ENCODE measurements around the gene DMKN. TPM values are rescaled to one million over a fixed set of nuclear protein-coding genes. Genes with fewer than 3 reads are reported as not detected.

DMKN gene
- total and polyA plus RNA-seq, 2 of the 8 experiments (the other 6 are each of a cell fraction or from before 2014, with no cell fraction given): 290 to 330 TPM

DNA sequence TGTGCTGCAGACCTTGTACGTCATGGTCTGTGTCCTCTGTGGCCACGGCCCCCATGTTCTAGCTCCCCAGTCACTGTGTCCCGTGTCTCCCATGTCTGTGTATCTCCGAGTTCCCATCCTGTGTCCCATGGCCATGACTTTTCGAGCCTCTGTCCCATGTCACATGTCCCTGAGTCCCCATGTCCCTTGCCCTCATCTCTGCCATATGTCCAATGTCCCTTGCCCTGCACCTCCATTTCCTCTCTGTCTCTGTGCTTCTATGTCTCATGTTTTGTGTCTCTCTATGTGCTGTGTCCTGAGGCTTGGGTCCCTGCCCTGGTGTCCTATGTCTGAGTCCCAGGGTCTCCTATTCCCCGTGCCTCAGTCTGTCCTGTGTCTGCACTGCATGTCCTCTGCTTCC is 48.0 kb upstream of the DMKN start:
- TF ChIP-seq GTF2F1 (IDR thresholded peaks at IDR 0.05; ENCODE audit: borderline replicate concordance, low read depth, low read length): no peak
- no peak for TF ChIP-seq SIN3A (conservative IDR thresholded peaks at IDR 0.05 in 1 of 2, IDR thresholded peaks at IDR 0.05 in 1 of 2; ENCODE audit: low read depth in 1 of 2, low read length in 2 of 2)
- no peak for TF ChIP-seq MAFK (IDR thresholded peaks at IDR 0.05; ENCODE audit: low read depth, low read length)
- TF ChIP-seq ZNF274 (IDR thresholded peaks at IDR 0.05; ENCODE audit: borderline replicate concordance, extremely low read depth, low read length): no peak
- TF ChIP-seq RXRA (IDR thresholded peaks at IDR 0.05; ENCODE audit: insufficient read depth, low read depth, low read length): no peak
- no peak for TF ChIP-seq JUND (IDR thresholded peaks at IDR 0.05; ENCODE audit: low read length)
- TF ChIP-seq, protein P1, sequence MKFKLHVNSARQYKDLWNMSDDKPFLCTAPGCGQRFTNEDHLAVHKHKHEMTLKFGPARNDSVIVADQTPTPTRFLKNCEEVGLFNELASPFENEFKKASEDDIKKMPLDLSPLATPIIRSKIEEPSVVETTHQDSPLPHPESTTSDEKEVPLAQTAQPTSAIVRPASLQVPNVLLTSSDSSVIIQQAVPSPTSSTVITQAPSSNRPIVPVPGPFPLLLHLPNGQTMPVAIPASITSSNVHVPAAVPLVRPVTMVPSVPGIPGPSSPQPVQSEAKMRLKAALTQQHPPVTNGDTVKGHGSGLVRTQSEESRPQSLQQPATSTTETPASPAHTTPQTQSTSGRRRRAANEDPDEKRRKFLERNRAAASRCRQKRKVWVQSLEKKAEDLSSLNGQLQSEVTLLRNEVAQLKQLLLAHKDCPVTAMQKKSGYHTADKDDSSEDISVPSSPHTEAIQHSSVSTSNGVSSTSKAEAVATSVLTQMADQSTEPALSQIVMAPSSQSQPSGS (IDR thresholded peaks at IDR 0.05; ENCODE audit: low read length): no peak
- TF ChIP-seq TCF12 (IDR thresholded peaks at IDR 0.05; ENCODE audit: low read depth, low read length): no peak
- TF ChIP-seq POLR2AphosphoS5 (IDR thresholded peaks at IDR 0.05; ENCODE audit: low read depth, low read length): no peak
- no peak for TF ChIP-seq SP4 (IDR thresholded peaks at IDR 0.05; ENCODE audit: low read length)
- TF ChIP-seq, protein P2, sequence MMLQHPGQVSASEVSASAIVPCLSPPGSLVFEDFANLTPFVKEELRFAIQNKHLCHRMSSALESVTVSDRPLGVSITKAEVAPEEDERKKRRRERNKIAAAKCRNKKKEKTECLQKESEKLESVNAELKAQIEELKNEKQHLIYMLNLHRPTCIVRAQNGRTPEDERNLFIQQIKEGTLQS (IDR thresholded peaks at IDR 0.05; ENCODE audit: insufficient read depth, low read depth, low read length): no peak
- no peak for TF ChIP-seq SP2 (IDR thresholded peaks at IDR 0.05; ENCODE audit: low read length)
- Histone ChIP-seq H2AFZ (ENCODE audit: low read length) (no peak overlapping the region), H3K4ac (replicated peaks; ENCODE audit: insufficient read length, low read depth, low read length) (no peak overlapping the region), H3K4me3 (ENCODE audit: extremely low read depth in 1 of 4, insufficient read depth in 2 of 4, low read depth in 3 of 4, low read length in 4 of 4) (no peak overlapping the region), H2AK5ac (ENCODE audit: low read depth, low read length) (no peak overlapping the region), H3K23ac (ENCODE audit: insufficient read length) (no peak overlapping the region), H3K36me3 (ENCODE audit: control insufficient read depth in 2 of 4, insufficient read depth in 4 of 4, low read length in 3 of 4) (no peaks in the 10 kb centered on the region), H3K14ac (ENCODE audit: insufficient read length) (no peak overlapping the region), H4K91ac (replicated peaks; ENCODE audit: insufficient read length, low read length) (no peak overlapping the region), H2BK5ac (ENCODE audit: low read depth, low read length) (no peak overlapping the region), H3K79me1 (ENCODE audit: low read depth, low read length) (no peaks in the 10 kb centered on the region), H3K9ac (replicated peaks in 1 of 4; ENCODE audit: extremely low read depth in 1 of 4, low read depth in 3 of 4, low read length in 3 of 4) (no peak overlapping the region), H3K4me2 (ENCODE audit: insufficient read depth in 1 of 2, low read depth in 2 of 2, low read length in 2 of 2) (no peak overlapping the region), H2BK20ac (ENCODE audit: low read length) (no peak overlapping the region), H3K9me3 (ENCODE audit: insufficient read depth in 2 of 2, low read depth in 1 of 2, low read length in 1 of 2) (no peaks in the 10 kb centered on the region; a peak in 1 of 4 replicates), H4K5ac (ENCODE audit: insufficient read length, low read depth, low read length) (no peak overlapping the region), H3K56ac (replicated peaks; ENCODE audit: insufficient read length, low read depth, low read length) (no peak overlapping the region), H3K18ac (ENCODE audit: extremely low read depth, low read length) (no peak overlapping the region), H4K8ac (ENCODE audit: extremely low read depth, insufficient read depth, low read length) (peak overlapping the region; percentile 18; the same call in 1 of the 2 replicates), H3K23me2 (ENCODE audit: low read depth, low read length) (peaks cover 4% of the 10 kb centered on the region; the same call in 1 of the 2 replicates), H3K4me1 (replicated peaks in 1 of 4; ENCODE audit: control insufficient read depth in 3 of 4, insufficient read depth in 4 of 4, low read length in 3 of 4) (peaks cover 0 to 6% (median 4%) of the 10 kb centered on the region in 4 experiments; a peak in 3 of 7 replicates), H3K27me3 (replicated peaks in 1 of 4; ENCODE audit: control insufficient read depth in 3 of 4, extremely low read depth in 1 of 4, insufficient read depth in 3 of 4, low read length in 3 of 4) (peaks cover 0 to 16% (median 10%) of the 10 kb centered on the region in 4 experiments; a peak in 5 of 7 replicates), H2BK15ac (ENCODE audit: low read length) (no peak overlapping the region), H3K79me2 (ENCODE audit: control insufficient read depth in 1 of 2, insufficient read depth in 2 of 2, low read length in 2 of 2) (no peaks in the 10 kb centered on the region), H2BK12ac (ENCODE audit: low read depth, low read length) (peak overlapping the region; percentile 80; the same call in 1 of the 2 replicates), H3K27ac (ENCODE audit: low read depth, low read length) (no peak overlapping the region), H4K20me1 (replicated peaks in 1 of 2; ENCODE audit: control insufficient read depth in 1 of 2, insufficient read depth in 2 of 2, low read length in 2 of 2) (peaks cover 7 to 8% of the 10 kb centered on the region in 2 experiments), H2BK120ac (replicated peaks; ENCODE audit: low read depth, low read length) (no peak overlapping the region)
- DNase-seq (ENCODE audit: low read depth in 1 of 2, low spot score in 2 of 2): no peak
- ChIA-PET CTCF (ENCODE audit: partially characterized antibody) (interaction anchor here (1.2 to 7.7 kb wide), 2 partner anchors 13 to 29 kb away, joined by 3 to 90 read pairs; partner anchors contain the start of gene PMIS2), POLR2A (ENCODE audit: partially characterized antibody) (interaction anchor here (1.2 kb wide), 1 partner anchor 53 kb away, joined by 4 read pairs; no protein-coding TSS in a partner anchor)
- WGBS, 2 experiments (ENCODE audit: extremely low coverage in 1 of 2, insufficient coverage in 1 of 2, insufficient read length in 1 of 2, insufficient replicate concordance in 2 of 2, low coverage in 1 of 2, low lambda C conversion rate in 2 of 2, missing lambda C conversion rate in 1 of 2): 81% methylated on average over 6 of the region's 6 CpGs; no CpG with 5 or more reads in 1 of the 2 experiments
- FAIRE-seq: no peak

Data from H1 (cell line).